ENCODE results near the gene SP8.

- TF ChIP-seq SIN3A (IDR thresholded peaks at IDR 0.05; ENCODE audit: borderline replicate concordance, insufficient read depth, low read depth, low read length) (no peak), POLR2AphosphoS5 (IDR thresholded peaks at IDR 0.05; ENCODE audit: low read depth, low read length) (no peak), CTCF (IDR thresholded peaks at IDR 0.05) (no peak)
Observed at GRCh38 chr7:20835111-20835750, 48.5 kb upstream of the SP8 start.
